Measurements from ENCODE around the gene VPS11.
"Not testable (repeated sequence)": the region's sequence is repeated elsewhere in the genome, so short reads cannot be mapped to it uniquely, and the experiment has no call there.

The VPS11 gene

GRCh38 chr11:119034813-119035212 lies 32.8 kb upstream of the VPS11 start:
- DNase-seq (ENCODE audit: extremely low read depth, low read depth): no peak
- H3K4me3 ChIP-seq (replicated peaks; ENCODE audit: low read depth, low read length): no peak overlapping the region
- TF ChIP-seq, protein P1, sequence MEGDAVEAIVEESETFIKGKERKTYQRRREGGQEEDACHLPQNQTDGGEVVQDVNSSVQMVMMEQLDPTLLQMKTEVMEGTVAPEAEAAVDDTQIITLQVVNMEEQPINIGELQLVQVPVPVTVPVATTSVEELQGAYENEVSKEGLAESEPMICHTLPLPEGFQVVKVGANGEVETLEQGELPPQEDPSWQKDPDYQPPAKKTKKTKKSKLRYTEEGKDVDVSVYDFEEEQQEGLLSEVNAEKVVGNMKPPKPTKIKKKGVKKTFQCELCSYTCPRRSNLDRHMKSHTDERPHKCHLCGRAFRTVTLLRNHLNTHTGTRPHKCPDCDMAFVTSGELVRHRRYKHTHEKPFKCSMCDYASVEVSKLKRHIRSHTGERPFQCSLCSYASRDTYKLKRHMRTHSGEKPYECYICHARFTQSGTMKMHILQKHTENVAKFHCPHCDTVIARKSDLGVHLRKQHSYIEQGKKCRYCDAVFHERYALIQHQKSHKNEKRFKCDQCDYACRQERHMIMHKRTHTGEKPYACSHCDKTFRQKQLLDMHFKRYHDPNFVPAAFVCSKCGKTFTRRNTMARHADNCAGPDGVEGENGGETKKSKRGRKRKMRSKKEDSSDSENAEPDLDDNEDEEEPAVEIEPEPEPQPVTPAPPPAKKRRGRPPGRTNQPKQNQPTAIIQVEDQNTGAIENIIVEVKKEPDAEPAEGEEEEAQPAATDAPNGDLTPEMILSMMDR (IDR thresholded peaks at IDR 0.05; ENCODE audit: low read depth, low read length, missing control alignments): no peak

- no peak for DNase-seq (ENCODE audit: extremely low read depth, low read depth)
- TF ChIP-seq, protein P1 (IDR thresholded peaks at IDR 0.05; ENCODE audit: low read depth, low read length, missing control alignments): no peak
- H3K4me3 ChIP-seq (replicated peaks; ENCODE audit: low read depth, low read length): no peak overlapping the region
These were observed 28.7 kb upstream of the VPS11 start for GRCh38 chr11:119038884-119039283.

- not testable (repeated sequence) for H3K4me3 ChIP-seq (replicated peaks; ENCODE audit: low read depth, low read length)
These were observed 28.1 kb upstream of the VPS11 start for GRCh38 chr11:119039471-119039870.

GRCh38 chr11:119041821-119042514 lies 25.6 kb upstream of the VPS11 start:
- H3K4me3 ChIP-seq (replicated peaks; ENCODE audit: low read depth, low read length): no peak overlapping the region
- DNase-seq (ENCODE audit: extremely low read depth, low read depth): no peak
- TF ChIP-seq, protein P1 (IDR thresholded peaks at IDR 0.05; ENCODE audit: low read depth, low read length, missing control alignments): no peak

More at GRCh38 chr11:119039471-119039870, 28.1 kb upstream of the VPS11 start:
- DNase-seq (ENCODE audit: extremely low read depth, low read depth): not testable (repeated sequence)

- DNase-seq (ENCODE audit: extremely low read depth, low read depth): no peak
- TF ChIP-seq, protein P1 (IDR thresholded peaks at IDR 0.05; ENCODE audit: low read depth, low read length, missing control alignments): no peak
- H3K4me3 ChIP-seq (replicated peaks; ENCODE audit: low read depth, low read length): no peak overlapping the region
These were observed 24.7 kb upstream of the VPS11 start for GRCh38 chr11:119042927-119043326.

- TF ChIP-seq, protein P1 (IDR thresholded peaks at IDR 0.05; ENCODE audit: low read depth, low read length, missing control alignments): peak; percentile 25
- no peak overlapping the region for H3K4me3 ChIP-seq (replicated peaks; ENCODE audit: low read depth, low read length)
- DNase-seq (ENCODE audit: extremely low read depth, low read depth): no peak
These were observed 22.9 kb upstream of the VPS11 start for GRCh38 chr11:119044708-119045107.

GRCh38 chr11:119046489-119046888 lies 21.1 kb upstream of the VPS11 start:
- DNase-seq (ENCODE audit: extremely low read depth, low read depth): no peak
- H3K4me3 ChIP-seq (replicated peaks; ENCODE audit: low read depth, low read length): no peak overlapping the region
- TF ChIP-seq, protein P1 (IDR thresholded peaks at IDR 0.05; ENCODE audit: low read depth, low read length, missing control alignments): no peak

All from HFF-Myc (cell line).